Progenitor cell of endocrine pancreas (in vitro differentiated cells): ENCODE measurements around the gene KLLN. TPM values are rescaled to one million over a fixed set of nuclear protein-coding genes. Genes with fewer than 3 reads are reported as not detected.
"Not testable (repeated sequence)": the region's sequence is repeated elsewhere in the genome, so short reads cannot be mapped to it uniquely, and the experiment has no call there.

Source experiments
- DNase-seq: peaks from one replicate; pipeline ENCODE4 v3.0.0; 2021; ENCODE audit warnings: low spot score; ENCODE audit not compliant: unreplicated experiment
- H3K27ac Mint-ChIP-seq: 2 replicates; pipeline ENCODE4 v1.8.0; 2021; ENCODE audit warnings: mild to moderate bottlenecking, moderate library complexity, mixed read lengths
- H3K27me3 Mint-ChIP-seq: 2 replicates; pipeline ENCODE4 v1.8.0; 2021; ENCODE audit warnings: mixed read lengths
- H3K36me3 Mint-ChIP-seq: 2 replicates; pipeline ENCODE4 v1.8.0; 2022; ENCODE audit warnings: mixed read lengths; ENCODE audit not compliant: insufficient read depth
- H3K4me1 Mint-ChIP-seq: 2 replicates; pipeline ENCODE4 v1.8.0; 2021; ENCODE audit warnings: low read depth, mixed read lengths
- H3K4me3 Mint-ChIP-seq: 2 replicates; pipeline ENCODE4 v1.8.0; 2021; ENCODE audit warnings: low read depth, mild to moderate bottlenecking, moderate library complexity, mixed read lengths
- H3K9me3 Mint-ChIP-seq: 2 replicates; pipeline ENCODE4 v1.8.0; 2021; ENCODE audit warnings: low read depth, mixed read lengths
- CTCF ChIP-seq: fragments of 200-600 bp; sonication (generic); IDR thresholded peaks from one replicate; pipeline ENCODE4 v1.5.0; 2021; ENCODE audit warnings: antibody characterized with exemption, mild to moderate bottlenecking; ENCODE audit not compliant: unreplicated experiment
- total RNA-seq: library from RNA; stranded (reverse); gene quantifications from 2 replicates; pipeline ENCODE4 v1.2.1, GENCODE V29; 2021

The KLLN gene
- total RNA-seq, 1 donor from 2014 or later = 0.53 TPM

GRCh38 chr10:87841186-87841585 lies 22.1 kb downstream of the KLLN start:
- H3K9me3 Mint-ChIP-seq = peaks cover 6% of the 10 kb centered on the region
- no peak overlapping the region for H3K27ac Mint-ChIP-seq

GRCh38 chr10:87838650-87839049 lies 24.7 kb downstream of the KLLN start:
- H3K36me3 Mint-ChIP-seq = no peaks in the 10 kb centered on the region
- H3K4me1 Mint-ChIP-seq = peaks cover 5% of the 10 kb centered on the region
- H3K27ac Mint-ChIP-seq = no peak overlapping the region
- TF ChIP-seq CTCF = no peak
- DNase-seq = no peak
- H3K27me3 Mint-ChIP-seq = peaks cover 2% of the 10 kb centered on the region
- peaks cover 6% of the 10 kb centered on the region for H3K9me3 Mint-ChIP-seq
- no peak overlapping the region for H3K4me3 Mint-ChIP-seq

More at GRCh38 chr10:87841186-87841585, 22.1 kb downstream of the KLLN start:
- H3K36me3 Mint-ChIP-seq = no peaks in the 10 kb centered on the region
- H3K4me3 Mint-ChIP-seq = no peak overlapping the region
- H3K4me1 Mint-ChIP-seq = peaks cover 9% of the 10 kb centered on the region
- peaks cover 2% of the 10 kb centered on the region for H3K27me3 Mint-ChIP-seq
- no peak for TF ChIP-seq CTCF
- no peak for DNase-seq

GRCh38 chr10:87837445-87837844 lies 25.9 kb downstream of the KLLN start:
- Mint-ChIP-seq H3K36me3 (no peaks in the 10 kb centered on the region), H3K27ac (no peak overlapping the region), H3K4me1 (peaks cover 3% of the 10 kb centered on the region), H3K9me3 (peaks cover 6% of the 10 kb centered on the region), H3K27me3 (peaks cover 2% of the 10 kb centered on the region), H3K4me3 (no peak overlapping the region)
- DNase-seq = no peak
- no peak for TF ChIP-seq CTCF

GRCh38 chr10:87836098-87836497 lies 27.2 kb downstream of the KLLN start:
- H3K4me3 Mint-ChIP-seq = no peak overlapping the region
- no peaks in the 10 kb centered on the region for H3K4me1 Mint-ChIP-seq
- no peaks in the 10 kb centered on the region for H3K36me3 Mint-ChIP-seq
- no peak for DNase-seq
- H3K27me3 Mint-ChIP-seq = peaks cover 2% of the 10 kb centered on the region
- peaks cover 6% of the 10 kb centered on the region for H3K9me3 Mint-ChIP-seq
- no peak for TF ChIP-seq CTCF
- H3K27ac Mint-ChIP-seq = no peak overlapping the region

- H3K4me3 Mint-ChIP-seq = no peak overlapping the region
- TF ChIP-seq CTCF = no peak
- no peaks in the 10 kb centered on the region for H3K27me3 Mint-ChIP-seq
- H3K27ac Mint-ChIP-seq = no peak overlapping the region
- H3K4me1 Mint-ChIP-seq = no peaks in the 10 kb centered on the region
- H3K36me3 Mint-ChIP-seq = no peaks in the 10 kb centered on the region
- H3K9me3 Mint-ChIP-seq = no peaks in the 10 kb centered on the region
- DNase-seq = no peak
Observed at GRCh38 chr10:87829986-87830729, 33.2 kb downstream of the KLLN start.

GRCh38 chr10:87829051-87829450 lies 34.3 kb downstream of the KLLN start:
- H3K27ac Mint-ChIP-seq, H3K36me3 Mint-ChIP-seq, H3K9me3 Mint-ChIP-seq, DNase-seq, H3K4me3 Mint-ChIP-seq, H3K4me1 Mint-ChIP-seq, H3K27me3 Mint-ChIP-seq: not testable (repeated sequence)
